HCT116 (cell line): ENCODE data around the gene PDE4B. TPM values are rescaled to one million over a fixed set of nuclear protein-coding genes. Genes with fewer than 3 reads are reported as not detected.

Source experiments
- ATAC-seq: fragments of 200-7000 bp; cut with Tn5 transposase; 2 replicates; pipeline ENCODE4 v1.9.1; 2020; ENCODE audit warnings: mild to moderate bottlenecking, moderate library complexity
- BruUV-seq: library from RNA; stranded (reverse); fragments of 400-500 nt; replicated peaks from 2 replicates; lab custom pipeline; 2021; lab: Mats Ljungman, UMichigan
- CTCF ChIA-PET: fragments of 300-600 bp; sonication (Branson Sonifier 250); formaldehyde crosslinking; loops from one replicate; lab custom pipeline; 2021; ENCODE audit warnings: antibody characterized with exemption; lab: Charles Lee
- POLR2A ChIA-PET: fragments of 300-600, 350-600 bp; sonication (Branson Sonifier 250); formaldehyde crosslinking; loops from one replicate; lab custom pipeline; 2021; ENCODE audit warnings: antibody characterized with exemption; lab: Charles Lee
- RAD21 ChIA-PET, 2 experiments: fragments of 300-600 bp; sonication (Branson Sonifier 250); formaldehyde crosslinking; loops; one replicate each; lab custom pipeline; 2023; ENCODE audit warnings: low total read pairs in 2 of 2; ENCODE audit not compliant: uncharacterized antibody in 2 of 2, unreplicated experiment in 2 of 2, low non-redundant PET in 1 of 2; lab: Charles Lee
- DNase-seq: peaks from one replicate; pipeline ENCODE4 v3.0.0-alpha.2; 2010; ENCODE audit warnings: low read depth, low spot score
- H2AFZ ChIP-seq: fragments of 200-600 bp; shearing (Covaris generic), sonication (generic); 2 replicates; pipeline ENCODE4 v1.6.1; 2017; ENCODE audit warnings: low read depth, mixed run types, mixed read lengths, antibody characterized with exemption, low read length; ENCODE audit not compliant: poor library complexity, severe bottlenecking
- H3K27ac ChIP-seq: 2 replicates; pipeline ENCODE4 v1.5.1; 2012; ENCODE audit warnings: low read depth, low read length
- H3K27me3 ChIP-seq: fragments of 200-600 bp; sonication (generic); 2 replicates; pipeline ENCODE4 v1.6.1; 2016; ENCODE audit warnings: mixed run types, low read length, mixed read lengths; ENCODE audit not compliant: insufficient read depth
- H3K36me3 ChIP-seq, 2 experiments: fragments of 200-500 bp in 1 of 2; fragments of 200-600 bp in 1 of 2; sonication (Bioruptor generic) in 1 of 2; sonication (generic) in 1 of 2; 2 replicates each; pipeline versions ENCODE4 v1.5.1 to v1.6.1; 2014 to 2016; ENCODE audit warnings: low read length in 2 of 2, inconsistent platforms in 1 of 2, mixed read lengths in 1 of 2, mixed run types in 1 of 2; ENCODE audit not compliant: insufficient read depth in 2 of 2, control insufficient read depth in 1 of 2
- H3K4me1 ChIP-seq, 2 experiments: fragments of 200-600 bp in 1 of 2; sonication (generic) in 1 of 2; 2 replicates each; pipeline versions ENCODE4 v1.5.1 to v1.6.1; 2012 to 2017; ENCODE audit warnings: low read length in 2 of 2, inconsistent platforms in 1 of 2, mild to moderate bottlenecking in 1 of 2, mixed read lengths in 1 of 2, mixed run types in 1 of 2, moderate library complexity in 1 of 2; ENCODE audit not compliant: insufficient read depth in 2 of 2, control insufficient read depth in 1 of 2
- H3K4me2 ChIP-seq: fragments of 200-600 bp; sonication (generic); 2 replicates; pipeline ENCODE4 v1.6.1; 2017; ENCODE audit warnings: mixed run types, low read length, mixed read lengths
- H3K4me3 ChIP-seq, 2 experiments: fragments of 200-600 bp in 1 of 2; sonication (generic) in 1 of 2; replicated peaks in 1 of 2; 2 replicates each; pipeline ENCODE4 v1.5.1; 2011 to 2016; ENCODE audit warnings: low read length in 2 of 2, control low read depth in 1 of 2, low read depth in 1 of 2, mild to moderate bottlenecking in 1 of 2, mixed read lengths in 1 of 2, mixed run types in 1 of 2
- H3K79me2 ChIP-seq: fragments of 200-600 bp; sonication (generic); 2 replicates; pipeline ENCODE4 v1.6.1; 2017; ENCODE audit warnings: mild to moderate bottlenecking, mixed run types, low read length, moderate library complexity, mixed read lengths; ENCODE audit not compliant: insufficient read depth
- H3K9ac ChIP-seq: fragments of 200-600 bp; sonication (generic); 2 replicates; pipeline ENCODE4 v1.6.1; 2016; ENCODE audit warnings: low read length, mixed read lengths
- H3K9me2 ChIP-seq: fragments of 200-600 bp; sonication (generic), shearing (Covaris generic); 2 replicates; pipeline ENCODE4 v1.6.1; 2017; ENCODE audit warnings: mixed run types, mild to moderate bottlenecking, moderate library complexity; ENCODE audit not compliant: insufficient read depth
- H3K9me3 ChIP-seq, 2 experiments: fragments of 200-500 bp in 1 of 2; fragments of 200-600 bp in 1 of 2; sonication (Bioruptor generic) in 1 of 2; sonication (generic) in 1 of 2; 2 replicates each; pipeline ENCODE4 v1.6.1; 2014 to 2017; ENCODE audit warnings: low read length in 2 of 2, mixed read lengths in 2 of 2, inconsistent platforms in 1 of 2, low read depth in 1 of 2, mild to moderate bottlenecking in 1 of 2, mixed run types in 1 of 2, moderate library complexity in 1 of 2; ENCODE audit not compliant: control insufficient read depth in 1 of 2, insufficient read depth in 1 of 2
- H4K20me1 ChIP-seq: fragments of 200-600 bp; sonication (generic), shearing (Covaris generic); 2 replicates; pipeline ENCODE4 v1.6.1; 2017; ENCODE audit warnings: mixed run types, mild to moderate bottlenecking, moderate library complexity; ENCODE audit not compliant: insufficient read depth
- CBX3 ChIP-seq: IDR thresholded peaks from 2 replicates; pipeline ENCODE4 v1.6.1; 2012; ENCODE audit warnings: low read depth
- EZH2 ChIP-seq: fragments of 200-600 bp; sonication (generic); IDR thresholded peaks from 2 replicates; pipeline ENCODE4 v1.6.1; 2017; ENCODE audit warnings: antibody characterized with exemption, mixed run types
- JUND ChIP-seq: IDR thresholded peaks from 2 replicates; pipeline ENCODE4 v1.6.1; 2012
- POLR2A ChIP-seq: IDR thresholded peaks from 2 replicates; pipeline ENCODE4 v1.7.0; 2011; ENCODE audit warnings: borderline replicate concordance; ENCODE audit not compliant: insufficient read depth, insufficient read length; ENCODE audit errors: extremely low read depth
- SIN3A ChIP-seq: IDR thresholded peaks from 2 replicates; pipeline ENCODE4 v1.6.1; 2012; ENCODE audit warnings: low read depth
- ZFX ChIP-seq: fragments of 450-650 bp; IDR thresholded peaks from 2 replicates; pipeline ENCODE4 v1.6.1; 2017
- intact Hi-C: fragments of 100-400 bp; cut with micrococcal nuclease; formaldehyde crosslinking; loops from 2 replicates; pipeline ENCODE4 v1.10.0; 2022
- total RNA-seq: library from RNA; stranded (reverse); gene quantifications from one replicate; pipeline ENCODE4 v1.2.1, GENCODE V29; 2021; ENCODE audit not compliant: unreplicated experiment
- TF ChIP-seq, protein P1 (sequence below), 3 experiments: fragments of 200-600 bp in 1 of 3; sonication (generic) in 1 of 3; IDR thresholded peaks in 2 of 3; conservative IDR thresholded peaks in 1 of 3; 2 replicates each; pipeline ENCODE4 v1.5.1; 2012 to 2017; ENCODE audit warnings: low read depth in 2 of 3, low read length in 2 of 3, antibody characterized with exemption in 1 of 3, borderline replicate concordance in 1 of 3, control low read depth in 1 of 3, mild to moderate bottlenecking in 1 of 3, mixed read lengths in 1 of 3, mixed run types in 1 of 3, moderate library complexity in 1 of 3; ENCODE audit not compliant: insufficient read depth in 1 of 3
- TF ChIP-seq, protein P2 (sequence below): IDR thresholded peaks from 2 replicates; pipeline ENCODE4 v1.6.1; 2012
- TF ChIP-seq, protein P3 (sequence below): IDR thresholded peaks from 2 replicates; pipeline ENCODE4 v1.6.1; 2012; ENCODE audit warnings: low read depth

The PDE4B gene
- total RNA-seq, 1 experiment from 2014 or later = 76.9 TPM

- TF ChIP-seq, protein P1, sequence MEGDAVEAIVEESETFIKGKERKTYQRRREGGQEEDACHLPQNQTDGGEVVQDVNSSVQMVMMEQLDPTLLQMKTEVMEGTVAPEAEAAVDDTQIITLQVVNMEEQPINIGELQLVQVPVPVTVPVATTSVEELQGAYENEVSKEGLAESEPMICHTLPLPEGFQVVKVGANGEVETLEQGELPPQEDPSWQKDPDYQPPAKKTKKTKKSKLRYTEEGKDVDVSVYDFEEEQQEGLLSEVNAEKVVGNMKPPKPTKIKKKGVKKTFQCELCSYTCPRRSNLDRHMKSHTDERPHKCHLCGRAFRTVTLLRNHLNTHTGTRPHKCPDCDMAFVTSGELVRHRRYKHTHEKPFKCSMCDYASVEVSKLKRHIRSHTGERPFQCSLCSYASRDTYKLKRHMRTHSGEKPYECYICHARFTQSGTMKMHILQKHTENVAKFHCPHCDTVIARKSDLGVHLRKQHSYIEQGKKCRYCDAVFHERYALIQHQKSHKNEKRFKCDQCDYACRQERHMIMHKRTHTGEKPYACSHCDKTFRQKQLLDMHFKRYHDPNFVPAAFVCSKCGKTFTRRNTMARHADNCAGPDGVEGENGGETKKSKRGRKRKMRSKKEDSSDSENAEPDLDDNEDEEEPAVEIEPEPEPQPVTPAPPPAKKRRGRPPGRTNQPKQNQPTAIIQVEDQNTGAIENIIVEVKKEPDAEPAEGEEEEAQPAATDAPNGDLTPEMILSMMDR (IDR thresholded peaks at IDR 0.05 in 2 of 3, conservative IDR thresholded peaks at IDR 0.05 in 1 of 3; ENCODE audit: borderline replicate concordance in 1 of 3, insufficient read depth in 1 of 3, low read depth in 2 of 3, low read length in 2 of 3) = no peak
- TF ChIP-seq ZFX = no peak
These were observed 574.7 kb downstream of the PDE4B start (continued) for GRCh38 chr1:66367369-66367768.

DNA sequence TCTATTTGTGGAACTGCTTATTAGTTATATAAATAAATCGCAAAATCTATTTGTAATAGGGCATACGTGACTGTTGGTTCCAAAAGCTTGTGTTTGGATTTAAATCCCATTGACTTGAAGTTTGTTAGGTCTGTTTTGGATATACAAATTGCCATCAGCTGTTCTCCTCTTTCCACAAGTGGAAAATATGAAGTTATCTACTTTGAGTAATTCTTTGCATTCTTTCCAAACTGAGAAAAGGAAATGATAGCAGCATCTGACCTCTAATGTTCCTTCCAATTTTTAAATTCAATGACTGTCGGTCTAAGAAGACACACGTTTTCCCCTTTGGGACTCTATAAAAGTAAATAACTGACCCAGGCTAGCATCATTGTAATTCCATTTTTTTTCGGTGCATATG, 575.6 kb downstream of the PDE4B start:
- intact Hi-C loops = no loop called here
- BruUV-seq = no TSS peak

More for the DNA sequence above, 575.6 kb downstream of the PDE4B start:
- Histone ChIP-seq H3K4me3 (no peak overlapping the region), H2AFZ (no peak overlapping the region), H3K4me2 (no peak overlapping the region), H3K79me2 (peaks cover 84% of the 10 kb centered on the region), H3K27me3 (no peaks in the 10 kb centered on the region), H3K27ac (no peak overlapping the region), H3K9ac (no peak overlapping the region), H4K20me1 (no peaks in the 10 kb centered on the region), H3K9me3 (no peaks in the 10 kb centered on the region), H3K9me2 (no peaks in the 10 kb centered on the region), H3K36me3 (peaks cover 81 to 95% of the 10 kb centered on the region in 2 experiments), H3K4me1 (peaks cover 0 to 8% of the 10 kb centered on the region in 2 experiments; a peak in 1 of 4 replicates)
- CTCF ChIA-PET = no interaction called here
- DNase-seq = no peak
- POLR2A ChIA-PET = no interaction called here
- no peak for TF ChIP-seq ZFX
- TF ChIP-seq POLR2A = no peak
- no peak for TF ChIP-seq JUND
- no peak for TF ChIP-seq EZH2
- TF ChIP-seq, protein P2, sequence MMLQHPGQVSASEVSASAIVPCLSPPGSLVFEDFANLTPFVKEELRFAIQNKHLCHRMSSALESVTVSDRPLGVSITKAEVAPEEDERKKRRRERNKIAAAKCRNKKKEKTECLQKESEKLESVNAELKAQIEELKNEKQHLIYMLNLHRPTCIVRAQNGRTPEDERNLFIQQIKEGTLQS = no peak
- no peak for TF ChIP-seq CBX3
- no peak for TF ChIP-seq SIN3A
- TF ChIP-seq, protein P3, sequence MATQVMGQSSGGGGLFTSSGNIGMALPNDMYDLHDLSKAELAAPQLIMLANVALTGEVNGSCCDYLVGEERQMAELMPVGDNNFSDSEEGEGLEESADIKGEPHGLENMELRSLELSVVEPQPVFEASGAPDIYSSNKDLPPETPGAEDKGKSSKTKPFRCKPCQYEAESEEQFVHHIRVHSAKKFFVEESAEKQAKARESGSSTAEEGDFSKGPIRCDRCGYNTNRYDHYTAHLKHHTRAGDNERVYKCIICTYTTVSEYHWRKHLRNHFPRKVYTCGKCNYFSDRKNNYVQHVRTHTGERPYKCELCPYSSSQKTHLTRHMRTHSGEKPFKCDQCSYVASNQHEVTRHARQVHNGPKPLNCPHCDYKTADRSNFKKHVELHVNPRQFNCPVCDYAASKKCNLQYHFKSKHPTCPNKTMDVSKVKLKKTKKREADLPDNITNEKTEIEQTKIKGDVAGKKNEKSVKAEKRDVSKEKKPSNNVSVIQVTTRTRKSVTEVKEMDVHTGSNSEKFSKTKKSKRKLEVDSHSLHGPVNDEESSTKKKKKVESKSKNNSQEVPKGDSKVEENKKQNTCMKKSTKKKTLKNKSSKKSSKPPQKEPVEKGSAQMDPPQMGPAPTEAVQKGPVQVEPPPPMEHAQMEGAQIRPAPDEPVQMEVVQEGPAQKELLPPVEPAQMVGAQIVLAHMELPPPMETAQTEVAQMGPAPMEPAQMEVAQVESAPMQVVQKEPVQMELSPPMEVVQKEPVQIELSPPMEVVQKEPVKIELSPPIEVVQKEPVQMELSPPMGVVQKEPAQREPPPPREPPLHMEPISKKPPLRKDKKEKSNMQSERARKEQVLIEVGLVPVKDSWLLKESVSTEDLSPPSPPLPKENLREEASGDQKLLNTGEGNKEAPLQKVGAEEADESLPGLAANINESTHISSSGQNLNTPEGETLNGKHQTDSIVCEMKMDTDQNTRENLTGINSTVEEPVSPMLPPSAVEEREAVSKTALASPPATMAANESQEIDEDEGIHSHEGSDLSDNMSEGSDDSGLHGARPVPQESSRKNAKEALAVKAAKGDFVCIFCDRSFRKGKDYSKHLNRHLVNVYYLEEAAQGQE = no peak
- no peak for ATAC-seq
- RAD21 ChIA-PET = no interaction called here
